Measurements from ENCODE around the gene DYNC1I1. TPM values are rescaled to one million over a fixed set of nuclear protein-coding genes. Genes with fewer than 3 reads are reported as not detected.

The DYNC1I1 gene
- total and polyA plus RNA-seq, 4 donors, result 0.39 to 7.6 (median 1.5) TPM

- Histone ChIP-seq H3K9ac (ENCODE audit: insufficient read depth in 1 of 2, low read length in 2 of 2) (no peak overlapping the region), H3K27ac (ENCODE audit: low read depth in 1 of 2, low read length in 1 of 2) (no peak overlapping the region), H3K4me3 (no peak overlapping the region), H3K27me3 (ENCODE audit: control insufficient read depth in 3 of 3, insufficient read depth in 3 of 3, low read length in 2 of 3) (peaks cover 0 to 21% (median 0%) of the 10 kb centered on the region in 3 donors), H3K9me3 (ENCODE audit: control insufficient read depth in 4 of 4, insufficient read depth in 3 of 4, low read length in 3 of 4) (no peaks in the 10 kb centered on the region), H3K4me1 (ENCODE audit: control insufficient read depth in 5 of 5, insufficient read depth in 5 of 5, low read length in 5 of 5) (peaks cover 0 to 16% (median 0%) of the 10 kb centered on the region in 5 donors), H3K36me3 (ENCODE audit: control insufficient read depth in 4 of 4, insufficient read depth in 4 of 4, low read length in 4 of 4) (no peaks in the 10 kb centered on the region)
- WGBS, 2 donors, result 68 to 80% methylated on average over 1 of the region's 1 CpG
- DNase-seq (no peak), ATAC-seq (ENCODE audit: insufficient read depth, low FRiP score) (no peak)
- TF ChIP-seq CTCF (IDR thresholded peaks at IDR 0.05; ENCODE audit: control extremely low read depth, extremely low read depth), result no peak
Observed at GRCh38 chr7:96067321-96067720, 295.0 kb downstream of the DYNC1I1 start.

- peaks cover 0 to 4% (median 0%) of the 10 kb centered on the region in 5 donors for H3K4me1 ChIP-seq (ENCODE audit: control insufficient read depth in 5 of 5, insufficient read depth in 5 of 5, low read length in 5 of 5)
- no peak overlapping the region for H3K27ac ChIP-seq (ENCODE audit: low read depth in 1 of 2, low read length in 1 of 2)
- no peak overlapping the region for H3K4me3 ChIP-seq
- WGBS, 2 donors, result 86 to 95% methylated on average over 3 of the region's 3 CpGs
- DNase-seq (no peak), ATAC-seq (ENCODE audit: insufficient read depth, low FRiP score) (no peak)
- H3K27me3 ChIP-seq (ENCODE audit: control insufficient read depth in 3 of 3, insufficient read depth in 3 of 3, low read length in 2 of 3), result peaks cover 0 to 20% (median 0%) of the 10 kb centered on the region in 3 donors
- H3K9me3 ChIP-seq (ENCODE audit: control insufficient read depth in 4 of 4, insufficient read depth in 3 of 4, low read length in 3 of 4), result no peaks in the 10 kb centered on the region
- H3K9ac ChIP-seq (ENCODE audit: insufficient read depth in 1 of 2, low read length in 2 of 2), result no peak overlapping the region
- no peak for TF ChIP-seq CTCF (IDR thresholded peaks at IDR 0.05; ENCODE audit: control extremely low read depth, extremely low read depth)
- H3K36me3 ChIP-seq (ENCODE audit: control insufficient read depth in 4 of 4, insufficient read depth in 4 of 4, low read length in 4 of 4), result no peaks in the 10 kb centered on the region
Observed at GRCh38 chr7:96069401-96069800, 297.0 kb downstream of the DYNC1I1 start.

- ATAC-seq (ENCODE audit: insufficient read depth, low FRiP score), result no peak
- H3K27me3 ChIP-seq (ENCODE audit: control insufficient read depth in 3 of 3, insufficient read depth in 3 of 3, low read length in 2 of 3), result peaks cover 0 to 26% (median 0%) of the 10 kb centered on the region in 3 donors
- DNase-seq, result no peak
Observed at GRCh38 chr7:96074871-96075270, 302.5 kb downstream of the DYNC1I1 start.

More at GRCh38 chr7:96074871-96075270, 302.5 kb downstream of the DYNC1I1 start:
- Histone ChIP-seq H3K9ac (ENCODE audit: insufficient read depth in 1 of 2, low read length in 2 of 2) (no peak overlapping the region), H3K4me3 (no peak overlapping the region), H3K36me3 (ENCODE audit: control insufficient read depth in 4 of 4, insufficient read depth in 4 of 4, low read length in 4 of 4) (no peaks in the 10 kb centered on the region), H3K4me1 (ENCODE audit: control insufficient read depth in 5 of 5, insufficient read depth in 5 of 5, low read length in 5 of 5) (peaks cover 0 to 20% (median 0%) of the 10 kb centered on the region in 5 donors), H3K27ac (ENCODE audit: low read depth in 1 of 2, low read length in 1 of 2) (no peak overlapping the region), H3K9me3 (ENCODE audit: control insufficient read depth in 4 of 4, insufficient read depth in 3 of 4, low read length in 3 of 4) (no peaks in the 10 kb centered on the region)
- no peak for TF ChIP-seq CTCF (IDR thresholded peaks at IDR 0.05; ENCODE audit: control extremely low read depth, extremely low read depth)
- WGBS, 2 donors, result 74 to 76% methylated on average over 1 of the region's 1 CpG
